ENCODE data around the gene TERT.
"Not testable (repeated sequence)": the region's sequence is repeated elsewhere in the genome, so short reads cannot be mapped to it uniquely, and the experiment has no call there.

The TERT gene

DNA sequence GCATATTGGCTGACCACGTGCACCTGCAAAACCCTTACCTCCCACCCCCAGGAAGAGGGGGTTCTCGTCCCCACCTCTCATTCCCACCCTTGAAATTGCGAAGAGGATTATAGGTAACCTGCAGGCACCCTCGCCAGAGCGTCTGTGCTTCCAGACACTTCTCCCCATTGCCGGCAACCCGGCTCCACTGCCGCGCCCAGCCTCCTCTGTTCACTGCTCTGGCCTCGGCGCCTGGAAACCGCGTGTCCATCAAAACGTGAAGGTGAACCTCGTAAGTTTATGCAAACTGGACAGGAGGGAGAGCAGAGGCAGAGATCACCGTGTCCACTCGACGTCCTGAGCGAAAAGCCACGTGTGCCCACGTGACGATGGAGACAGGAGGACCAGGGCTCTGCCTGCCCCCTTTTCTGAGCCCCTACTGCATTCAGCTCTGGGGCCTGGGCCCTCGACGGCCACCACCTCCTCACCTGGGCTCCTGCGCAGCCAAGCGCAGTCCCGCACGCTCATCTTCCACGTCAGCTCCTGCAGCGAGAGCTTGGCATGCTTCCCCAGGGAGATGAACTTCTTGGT is 1.9 kb downstream of the TERT start:
- H3K9ac ChIP-seq (ENCODE audit: low read depth, low read length), result no peak overlapping the region
- no peaks in the 10 kb centered on the region for H3K27me3 ChIP-seq (ENCODE audit: insufficient read depth, low read length, poor library complexity)
- DNase-seq, result no peak
- peaks cover 34% of the 10 kb centered on the region for H3K4me1 ChIP-seq (ENCODE audit: insufficient read depth, low read length)
- peak overlapping the region; percentile 10; the same call in 1 of the 2 replicates for H3K27ac ChIP-seq (ENCODE audit: low read length)
- H4K20me1 ChIP-seq (ENCODE audit: insufficient read depth, low read length), result no peaks in the 10 kb centered on the region
- ATAC-seq (ENCODE audit: insufficient read depth, low read depth), result no peak
- no peaks in the 10 kb centered on the region for H3K36me3 ChIP-seq (ENCODE audit: insufficient read depth, low read length)
- no peak overlapping the region for H3K4me3 ChIP-seq (ENCODE audit: low read depth in 1 of 2, low read length in 2 of 2)
- no peak overlapping the region for H2AFZ ChIP-seq (ENCODE audit: low read depth, low read length)
- peaks cover 21% of the 10 kb centered on the region; the same call in 1 of the 2 replicates for H3K79me2 ChIP-seq (ENCODE audit: insufficient read depth, low read length)
- TF ChIP-seq CTCF (IDR thresholded peaks at IDR 0.05; ENCODE audit: borderline replicate concordance, extremely low read depth, low read length, poor library complexity, severe bottlenecking) (no peak), EZH2 (IDR thresholded peaks at IDR 0.05; ENCODE audit: borderline replicate concordance, low read depth, low read length, severe bottlenecking) (no peak)
- H3K9me3 ChIP-seq (ENCODE audit: insufficient read depth, low read length, severe bottlenecking), result no peaks in the 10 kb centered on the region
- peak overlapping the region; percentile 63; the same call in 1 of the 2 replicates for H3K4me2 ChIP-seq (ENCODE audit: insufficient read depth, low read length)

- Histone ChIP-seq H3K4me1 (ENCODE audit: insufficient read depth, low read length) (peaks cover 31% of the 10 kb centered on the region), H3K36me3 (ENCODE audit: insufficient read depth, low read length) (no peaks in the 10 kb centered on the region), H3K79me2 (ENCODE audit: insufficient read depth, low read length) (peaks cover 21% of the 10 kb centered on the region; the same call in 1 of the 2 replicates), H3K9ac (ENCODE audit: low read depth, low read length) (no peak overlapping the region), H3K4me2 (ENCODE audit: insufficient read depth, low read length) (peak overlapping the region; percentile 12; the same call in 1 of the 2 replicates), H3K4me3 (ENCODE audit: low read depth in 1 of 2, low read length in 2 of 2) (no peak overlapping the region), H2AFZ (ENCODE audit: low read depth, low read length) (no peak overlapping the region), H3K27me3 (ENCODE audit: insufficient read depth, low read length, poor library complexity) (no peaks in the 10 kb centered on the region), H3K9me3 (ENCODE audit: insufficient read depth, low read length, severe bottlenecking) (no peaks in the 10 kb centered on the region), H4K20me1 (ENCODE audit: insufficient read depth, low read length) (no peaks in the 10 kb centered on the region), H3K27ac (ENCODE audit: low read length) (peak overlapping the region; percentile 44; the same call in 1 of the 2 replicates)
- ATAC-seq (ENCODE audit: insufficient read depth, low read depth) (no peak), DNase-seq (no peak)
- TF ChIP-seq CTCF (IDR thresholded peaks at IDR 0.05; ENCODE audit: borderline replicate concordance, extremely low read depth, low read length, poor library complexity, severe bottlenecking) (no peak), EZH2 (IDR thresholded peaks at IDR 0.05; ENCODE audit: borderline replicate concordance, low read depth, low read length, severe bottlenecking) (no peak)
Measured at GRCh38 chr5:1292139-1292538, 2.7 kb downstream of the TERT start.

GRCh38 chr5:1291611-1292080 is 3.2 kb downstream of the TERT start:
- no peaks in the 10 kb centered on the region; the same call in 1 of the 2 replicates for H3K36me3 ChIP-seq (ENCODE audit: insufficient read depth, low read length)
- H3K4me1 ChIP-seq (ENCODE audit: insufficient read depth, low read length), result peaks cover 27% of the 10 kb centered on the region
- ATAC-seq (ENCODE audit: insufficient read depth, low read depth) (no peak), DNase-seq (no peak)
- no peak for TF ChIP-seq CTCF (IDR thresholded peaks at IDR 0.05; ENCODE audit: borderline replicate concordance, extremely low read depth, low read length, poor library complexity, severe bottlenecking)
- no peak for TF ChIP-seq EZH2 (IDR thresholded peaks at IDR 0.05; ENCODE audit: borderline replicate concordance, low read depth, low read length, severe bottlenecking)
- peak overlapping the region; percentile 12; the same call in 1 of the 2 replicates for H3K4me2 ChIP-seq (ENCODE audit: insufficient read depth, low read length)
- H4K20me1 ChIP-seq (ENCODE audit: insufficient read depth, low read length), result no peaks in the 10 kb centered on the region
- no peak overlapping the region for H3K4me3 ChIP-seq (ENCODE audit: low read depth in 1 of 2, low read length in 2 of 2)
- H3K9me3 ChIP-seq (ENCODE audit: insufficient read depth, low read length, severe bottlenecking), result no peaks in the 10 kb centered on the region
- no peak overlapping the region for H2AFZ ChIP-seq (ENCODE audit: low read depth, low read length)
- H3K9ac ChIP-seq (ENCODE audit: low read depth, low read length), result no peak overlapping the region
- H3K79me2 ChIP-seq (ENCODE audit: insufficient read depth, low read length), result peaks cover 21% of the 10 kb centered on the region; the same call in 1 of the 2 replicates
- H3K27me3 ChIP-seq (ENCODE audit: insufficient read depth, low read length, poor library complexity), result no peaks in the 10 kb centered on the region
- peak overlapping the region; percentile 57; the same call in 1 of the 2 replicates for H3K27ac ChIP-seq (ENCODE audit: low read length)

GRCh38 chr5:1290956-1291355 is 3.9 kb downstream of the TERT start:
- not testable (repeated sequence) for H4K20me1 ChIP-seq (ENCODE audit: insufficient read depth, low read length); DNase-seq; H3K9me3 ChIP-seq (ENCODE audit: insufficient read depth, low read length, severe bottlenecking); ATAC-seq (ENCODE audit: insufficient read depth, low read depth); H3K36me3 ChIP-seq (ENCODE audit: insufficient read depth, low read length); H3K4me2 ChIP-seq (ENCODE audit: insufficient read depth, low read length); H2AFZ ChIP-seq (ENCODE audit: low read depth, low read length); H3K27ac ChIP-seq (ENCODE audit: low read length); H3K27me3 ChIP-seq (ENCODE audit: insufficient read depth, low read length, poor library complexity); H3K9ac ChIP-seq (ENCODE audit: low read depth, low read length); H3K4me3 ChIP-seq (ENCODE audit: low read depth in 1 of 2, low read length in 2 of 2)
- Histone ChIP-seq H3K79me2 (ENCODE audit: insufficient read depth, low read length) (peaks cover 22% of the 10 kb centered on the region), H3K4me1 (ENCODE audit: insufficient read depth, low read length) (peaks cover 27% of the 10 kb centered on the region)

DNA sequence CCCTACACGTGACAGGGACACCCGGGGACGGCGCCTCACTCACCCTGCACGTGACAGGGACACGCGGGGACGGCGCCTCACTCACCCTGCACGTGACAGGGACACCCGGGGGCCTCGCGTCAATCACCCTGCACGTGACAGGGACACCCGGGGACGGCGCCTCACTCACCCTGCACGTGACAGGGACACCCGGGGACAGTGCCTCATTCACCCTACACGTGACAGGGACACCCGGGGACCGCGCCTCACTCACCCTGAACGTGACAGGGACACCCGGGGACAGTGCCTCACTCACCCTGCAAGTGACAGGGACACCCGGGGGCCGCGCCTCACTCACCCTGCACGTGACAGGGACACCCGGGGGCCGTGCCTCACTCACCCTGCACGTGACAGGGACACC is 5.3 kb downstream of the TERT start:
- Histone ChIP-seq H3K4me1 (ENCODE audit: insufficient read depth, low read length) (peaks cover 22% of the 10 kb centered on the region), H3K79me2 (ENCODE audit: insufficient read depth, low read length) (peaks cover 29% of the 10 kb centered on the region)
- not testable (repeated sequence) for H4K20me1 ChIP-seq (ENCODE audit: insufficient read depth, low read length); H3K9me3 ChIP-seq (ENCODE audit: insufficient read depth, low read length, severe bottlenecking); H3K27me3 ChIP-seq (ENCODE audit: insufficient read depth, low read length, poor library complexity); DNase-seq; H2AFZ ChIP-seq (ENCODE audit: low read depth, low read length); ATAC-seq (ENCODE audit: insufficient read depth, low read depth); H3K4me3 ChIP-seq (ENCODE audit: low read depth in 1 of 2, low read length in 2 of 2); H3K36me3 ChIP-seq (ENCODE audit: insufficient read depth, low read length); H3K9ac ChIP-seq (ENCODE audit: low read depth, low read length); H3K27ac ChIP-seq (ENCODE audit: low read length); H3K4me2 ChIP-seq (ENCODE audit: insufficient read depth, low read length)
